CD4-positive, alpha-beta memory T cell (primary cell): ENCODE measurements around the gene IL9R. TPM values are rescaled to one million over a fixed set of nuclear protein-coding genes. Genes with fewer than 3 reads are reported as not detected.

Experiments
- CTCF ChIA-PET: fragments of 350-600 bp; sonication (Branson Sonifier 250); formaldehyde crosslinking; loops from one replicate; lab custom pipeline; 2021; ENCODE audit warnings: inconsistent platforms; ENCODE audit not compliant: partially characterized antibody; lab: Charles Lee
- POLR2A ChIA-PET: fragments of 350-600 bp; sonication (Branson Sonifier 250); formaldehyde crosslinking; loops from one replicate; lab custom pipeline; 2021; ENCODE audit not compliant: partially characterized antibody; lab: Charles Lee
- DNase-seq, 5 donors: peaks; one replicate each; pipeline versions ENCODE4 v3.0.0 to v3.0.0-alpha.2; 2020 to 2022; ENCODE audit warnings: mixed read lengths in 1 of 5
- H3K27ac ChIP-seq: one replicate; pipeline ENCODE4 v1.7.0; 2013; ENCODE audit warnings: low read depth, low read length
- H3K27me3 ChIP-seq: 2 replicates; pipeline ENCODE4 v1.7.0; 2013; ENCODE audit warnings: mild to moderate bottlenecking, low read length, moderate library complexity; ENCODE audit not compliant: insufficient read depth
- H3K36me3 ChIP-seq: 2 replicates; pipeline ENCODE4 v1.7.0; 2013; ENCODE audit warnings: mild to moderate bottlenecking, low read length, moderate library complexity; ENCODE audit not compliant: insufficient read depth
- H3K4me1 ChIP-seq: 2 replicates; pipeline ENCODE4 v1.7.0; 2013; ENCODE audit warnings: mild to moderate bottlenecking, low read length, moderate library complexity; ENCODE audit not compliant: insufficient read depth
- H3K4me3 ChIP-seq, 2 donors: one replicate each; pipeline ENCODE4 v1.7.0; 2013; ENCODE audit warnings: low read length in 2 of 2, mild to moderate bottlenecking in 1 of 2
- H3K9me3 ChIP-seq, 2 donors: one replicate each; pipeline ENCODE4 v1.7.0; 2013; ENCODE audit warnings: low read length in 2 of 2, control low read depth in 1 of 2; ENCODE audit not compliant: control insufficient read depth in 1 of 2
- H3K27ac Mint-ChIP-seq, 7 donors: one replicate each; pipeline ENCODE4 v1.8.0; 2020 to 2021; ENCODE audit warnings: mixed read lengths in 7 of 7, mild to moderate bottlenecking in 6 of 7, inconsistent platforms in 3 of 7, moderate library complexity in 3 of 7
- H3K27me3 Mint-ChIP-seq, 2 donors: one replicate each; pipeline ENCODE4 v1.8.0; 2020 to 2021; ENCODE audit warnings: mixed read lengths in 2 of 2
- H3K36me3 Mint-ChIP-seq, 2 donors: one replicate each; pipeline ENCODE4 v1.8.0; 2020 to 2021; ENCODE audit warnings: mixed read lengths in 2 of 2, inconsistent platforms in 1 of 2, mild to moderate bottlenecking in 1 of 2
- H3K4me1 Mint-ChIP-seq, 4 donors: one replicate each; pipeline ENCODE4 v1.8.0; 2020 to 2021; ENCODE audit warnings: mixed read lengths in 4 of 4, mild to moderate bottlenecking in 1 of 4
- H3K4me3 Mint-ChIP-seq, 8 donors: one replicate each; pipeline ENCODE4 v1.8.0; 2020 to 2021; ENCODE audit warnings: mixed read lengths in 8 of 8, mild to moderate bottlenecking in 7 of 8, moderate library complexity in 6 of 8, inconsistent platforms in 3 of 8
- H3K9me3 Mint-ChIP-seq, 8 donors: one replicate each; pipeline ENCODE4 v1.8.0; 2020 to 2021; ENCODE audit warnings: mixed read lengths in 8 of 8, mild to moderate bottlenecking in 5 of 8, inconsistent platforms in 3 of 8, moderate library complexity in 1 of 8
- intact Hi-C: fragments of 100-400 bp; cut with micrococcal nuclease; formaldehyde crosslinking; loops from one replicate; pipeline ENCODE4 v1.15.1; 2023
- polyA plus RNA-seq, 2 donors: library from polyadenylated mRNA; unstranded; fragments of 300-500 nt; fragmentation: Illumina TruSeq; gene quantifications; one replicate each; pipeline ENCODE4 v1.2.3, GENCODE V29; 2021
- total RNA-seq, 2 experiments: library from RNA; stranded (reverse); gene quantifications; one replicate each; pipeline ENCODE4 v1.2.3, GENCODE V29; 2021

Gene IL9R
- total and polyA plus RNA-seq, 4 experiments from 2014 or later, result 1.4 to 22.9 (median 9.5) TPM

DNA sequence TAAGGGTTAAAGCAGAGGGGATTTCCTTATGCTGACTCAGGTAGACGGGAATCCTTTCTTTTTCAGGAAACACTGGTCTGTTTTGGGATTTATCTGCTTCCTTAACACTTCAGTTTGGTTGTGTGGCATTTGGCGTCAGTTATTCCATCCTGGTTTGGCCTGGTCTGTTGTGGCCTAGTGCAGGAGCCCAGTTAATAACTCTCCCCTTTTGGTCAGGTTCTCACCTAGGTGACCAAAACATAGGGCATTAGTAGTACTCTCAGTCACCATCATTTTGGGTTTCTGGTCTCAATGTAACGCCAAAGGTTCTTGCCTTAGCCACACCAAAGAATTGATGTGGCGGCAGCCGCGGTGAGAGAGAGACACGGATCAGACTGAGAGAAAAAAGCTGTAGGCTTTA lies 39.7 kb upstream of the IL9R start:
- H3K4me1 Mint-ChIP-seq, result peaks cover 0 to 1% (median 0%) of the 10 kb centered on the region in 4 donors
- Histone ChIP-seq H3K4me3 (no peak overlapping the region), H3K27ac (no peak overlapping the region), H3K4me1 (no peaks in the 10 kb centered on the region), H3K36me3 (no peaks in the 10 kb centered on the region), H3K9me3 (no peaks in the 10 kb centered on the region), H3K27me3 (no peaks in the 10 kb centered on the region)
- H3K9me3 Mint-ChIP-seq, result peaks cover 0 to 2% (median 0%) of the 10 kb centered on the region in 8 donors
- H3K36me3 Mint-ChIP-seq, result no peaks in the 10 kb centered on the region
- no peak for DNase-seq
- ChIA-PET POLR2A (no interaction called here), CTCF (no interaction called here)
- no peak overlapping the region for H3K4me3 Mint-ChIP-seq
- intact Hi-C loops, result no loop called here
- no peak overlapping the region for H3K27ac Mint-ChIP-seq
- H3K27me3 Mint-ChIP-seq, result peaks cover 0 to 4% of the 10 kb centered on the region in 2 donors

DNA sequence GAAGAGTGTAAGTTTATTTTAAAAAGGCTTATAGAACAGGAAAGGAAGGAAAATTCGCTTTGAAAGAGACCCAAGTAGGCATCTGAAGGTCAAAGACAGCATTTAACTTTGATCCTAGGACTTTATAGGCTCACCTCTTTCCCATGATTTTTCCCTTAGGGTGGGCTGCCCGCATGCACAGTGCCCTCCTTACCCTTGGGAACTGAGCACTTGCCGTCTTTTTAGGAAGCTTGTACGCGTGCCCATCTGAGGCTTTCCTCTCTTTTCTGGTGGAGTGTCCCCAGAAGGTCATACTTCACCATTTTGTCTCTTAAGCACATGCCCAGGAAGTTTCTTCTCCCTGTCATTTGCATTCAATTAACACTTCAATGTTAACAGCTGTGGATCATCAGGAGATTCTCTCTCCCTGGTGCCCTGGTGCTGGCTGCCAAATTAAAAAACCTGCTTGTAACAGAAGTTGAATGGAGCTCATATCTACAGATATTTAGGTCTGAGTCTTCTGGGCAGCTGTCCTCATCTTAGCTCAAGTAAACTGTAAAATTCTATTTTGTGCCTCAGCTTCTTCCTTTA lies 38.4 kb upstream of the IL9R start:
- Histone ChIP-seq H3K4me3 (no peak overlapping the region), H3K27me3 (no peaks in the 10 kb centered on the region), H3K27ac (no peak overlapping the region), H3K36me3 (no peaks in the 10 kb centered on the region), H3K9me3 (no peaks in the 10 kb centered on the region), H3K4me1 (no peaks in the 10 kb centered on the region)
- no peaks in the 10 kb centered on the region for H3K4me1 Mint-ChIP-seq
- H3K9me3 Mint-ChIP-seq, result peaks cover 4 to 11% (median 7%) of the 10 kb centered on the region in 8 donors
- no peak overlapping the region for H3K27ac Mint-ChIP-seq
- no peak overlapping the region for H3K4me3 Mint-ChIP-seq
- ChIA-PET POLR2A (no interaction called here), CTCF (no interaction called here)
- H3K27me3 Mint-ChIP-seq, result peaks cover 0 to 4% of the 10 kb centered on the region in 2 donors
- intact Hi-C loops, result no loop called here
- H3K36me3 Mint-ChIP-seq, result peaks cover 0 to 4% of the 10 kb centered on the region in 2 donors
- no peak for DNase-seq

DNA sequence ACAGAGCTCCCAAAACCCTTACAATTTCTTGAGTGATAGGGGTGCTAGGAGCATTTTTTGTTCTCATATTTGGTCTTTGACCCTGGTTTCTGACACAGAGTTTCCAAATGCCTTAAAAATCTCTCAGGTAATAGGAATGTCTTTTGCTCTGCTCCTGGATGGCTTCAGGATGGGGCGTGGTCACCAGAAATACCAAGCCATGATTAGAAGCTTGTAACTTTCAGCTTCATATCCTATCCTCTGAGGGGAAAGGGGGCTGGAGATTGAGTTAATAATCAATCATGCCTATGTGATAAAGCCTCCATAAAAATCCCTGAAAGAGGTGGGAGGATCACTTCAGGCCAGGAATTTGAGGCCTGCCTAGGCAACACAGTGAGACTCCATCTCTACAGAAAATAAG lies 34.6 kb upstream of the IL9R start:
- Mint-ChIP-seq H3K27ac (no peak overlapping the region), H3K4me1 (no peaks in the 10 kb centered on the region), H3K9me3 (peaks cover 5 to 25% (median 12%) of the 10 kb centered on the region in 8 donors), H3K4me3 (peak overlapping the region in 1 of 8 donors; percentile 8), H3K27me3 (peaks cover 0 to 4% of the 10 kb centered on the region in 2 donors), H3K36me3 (peaks cover 0 to 4% of the 10 kb centered on the region in 2 donors)
- POLR2A ChIA-PET, result no interaction called here
- Histone ChIP-seq H3K4me1 (no peaks in the 10 kb centered on the region), H3K4me3 (no peak overlapping the region), H3K27me3 (no peaks in the 10 kb centered on the region), H3K9me3 (no peaks in the 10 kb centered on the region), H3K36me3 (no peaks in the 10 kb centered on the region), H3K27ac (no peak overlapping the region)
- CTCF ChIA-PET, result no interaction called here
- intact Hi-C loops, result no loop called here
- DNase-seq, result no peak

DNA sequence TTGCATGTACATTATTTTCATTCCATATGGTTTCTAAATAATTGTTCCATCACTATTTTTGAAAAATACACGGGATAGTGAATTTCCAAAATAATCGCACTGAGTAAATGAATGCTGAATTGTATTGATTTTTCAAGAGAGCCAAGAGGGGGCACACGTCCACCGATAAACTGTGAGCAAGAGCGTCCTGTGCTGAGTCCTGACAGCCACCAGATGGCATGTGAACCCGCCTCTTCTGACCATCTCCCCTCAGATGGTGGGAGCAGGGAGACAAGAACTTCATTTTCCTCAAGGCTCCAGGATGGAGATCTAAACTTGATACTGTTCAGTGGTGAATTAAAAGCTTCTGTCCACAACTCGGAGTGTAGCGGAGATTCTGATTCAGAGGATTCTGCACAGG lies 30.6 kb upstream of the IL9R start:
- no peak overlapping the region for H3K4me3 ChIP-seq
- H3K27ac ChIP-seq, result no peak overlapping the region
- intact Hi-C loops, result no loop called here
- H3K27ac Mint-ChIP-seq, result peak overlapping the region in 1 of 7 donors; percentile 8
- H3K4me3 Mint-ChIP-seq, result no peak overlapping the region
- peaks cover 6 to 21% of the 10 kb centered on the region in 2 donors for H3K27me3 Mint-ChIP-seq
- H3K4me1 ChIP-seq, result no peaks in the 10 kb centered on the region
- ChIA-PET POLR2A (no interaction called here), CTCF (no interaction called here)
- peaks cover 5 to 43% (median 21%) of the 10 kb centered on the region in 8 donors for H3K9me3 Mint-ChIP-seq
- peak; percentile 3 to 40 (median 26) for DNase-seq
- no peaks in the 10 kb centered on the region for H3K36me3 ChIP-seq
- peaks cover 0 to 3% of the 10 kb centered on the region in 2 donors for H3K9me3 ChIP-seq
- H3K27me3 ChIP-seq, result no peaks in the 10 kb centered on the region
- H3K4me1 Mint-ChIP-seq, result peaks cover 0 to 5% (median 0%) of the 10 kb centered on the region in 4 donors
- H3K36me3 Mint-ChIP-seq, result peaks cover 0 to 4% of the 10 kb centered on the region in 2 donors

DNA sequence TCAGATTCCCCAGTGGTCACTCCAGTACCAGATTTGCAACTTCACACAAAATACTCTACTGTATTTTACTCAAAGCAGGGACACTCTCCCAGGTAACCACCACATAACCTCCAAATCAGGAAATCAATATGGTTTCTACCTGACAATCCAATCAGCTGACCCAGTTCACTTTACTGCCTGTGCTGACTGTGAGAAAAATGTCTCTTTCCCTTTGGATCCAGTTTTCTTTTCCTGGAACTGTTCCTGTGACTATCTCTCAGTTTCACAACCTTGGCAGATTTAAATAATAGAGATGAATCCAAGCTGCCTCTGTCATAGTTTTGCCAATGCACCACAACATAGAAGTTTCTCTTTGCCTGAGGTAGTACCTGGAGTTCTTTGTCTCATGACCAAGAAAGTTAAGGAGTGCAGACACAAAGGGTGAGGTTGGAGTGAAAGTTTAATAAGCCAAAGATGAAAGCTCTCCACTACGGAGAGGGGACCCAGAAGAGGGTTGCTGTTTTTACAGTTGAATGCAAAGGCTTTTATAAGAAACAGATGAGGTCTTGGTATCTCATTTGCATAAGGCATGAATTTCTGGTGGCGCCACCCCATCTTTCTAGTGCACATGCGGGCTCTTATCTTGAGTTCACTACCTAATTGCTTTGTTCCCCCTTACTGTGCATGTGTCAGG lies 29.7 kb upstream of the IL9R start:
- ChIA-PET POLR2A (no interaction called here), CTCF (no interaction called here)
- Histone ChIP-seq H3K27ac (no peak overlapping the region), H3K36me3 (no peaks in the 10 kb centered on the region), H3K4me3 (no peak overlapping the region), H3K27me3 (no peaks in the 10 kb centered on the region), H3K4me1 (no peaks in the 10 kb centered on the region), H3K9me3 (peaks cover 0 to 3% of the 10 kb centered on the region in 2 donors)
- H3K9me3 Mint-ChIP-seq, result peaks cover 5 to 43% (median 21%) of the 10 kb centered on the region in 8 donors
- H3K4me3 Mint-ChIP-seq, result no peak overlapping the region
- H3K36me3 Mint-ChIP-seq, result peaks cover 0 to 4% of the 10 kb centered on the region in 2 donors
- DNase-seq, result no peak
- intact Hi-C loops, result no loop called here
- no peak overlapping the region for H3K27ac Mint-ChIP-seq
- H3K4me1 Mint-ChIP-seq, result peaks cover 0 to 5% (median 0%) of the 10 kb centered on the region in 4 donors
- H3K27me3 Mint-ChIP-seq, result peaks cover 5 to 22% of the 10 kb centered on the region in 2 donors

DNA sequence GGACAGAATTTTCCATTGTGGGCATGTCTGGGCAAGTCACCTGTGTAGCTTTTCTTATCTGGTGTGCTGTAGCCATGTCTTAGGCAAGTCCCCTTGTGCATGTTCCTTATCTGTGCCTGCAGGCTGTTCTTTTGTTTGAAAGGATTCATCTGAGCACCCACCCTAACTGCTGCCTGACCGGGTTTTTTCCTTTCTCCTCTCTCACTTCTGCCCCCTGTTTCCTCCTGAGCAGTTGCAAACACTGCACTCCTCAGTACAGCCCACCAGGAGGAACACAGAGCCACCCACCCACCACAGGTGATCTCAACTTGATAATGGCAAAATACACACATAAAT lies 29.2 kb upstream of the IL9R start:
- Mint-ChIP-seq H3K4me3 (no peak overlapping the region), H3K27ac (peak overlapping the region in 1 of 7 donors; percentile 40), H3K27me3 (peaks cover 5 to 22% of the 10 kb centered on the region in 2 donors), H3K36me3 (peaks cover 0 to 4% of the 10 kb centered on the region in 2 donors), H3K4me1 (peaks cover 0 to 5% (median 0%) of the 10 kb centered on the region in 4 donors), H3K9me3 (peaks cover 5 to 40% (median 20%) of the 10 kb centered on the region in 8 donors)
- H3K4me3 ChIP-seq, result no peak overlapping the region
- no peaks in the 10 kb centered on the region for H3K27me3 ChIP-seq
- POLR2A ChIA-PET, result no interaction called here
- H3K9me3 ChIP-seq, result peaks cover 0 to 3% of the 10 kb centered on the region in 2 donors
- H3K36me3 ChIP-seq, result no peaks in the 10 kb centered on the region
- CTCF ChIA-PET, result no interaction called here
- intact Hi-C loops, result no loop called here
- no peak overlapping the region for H3K27ac ChIP-seq
- H3K4me1 ChIP-seq, result no peaks in the 10 kb centered on the region
- no peak for DNase-seq

DNA sequence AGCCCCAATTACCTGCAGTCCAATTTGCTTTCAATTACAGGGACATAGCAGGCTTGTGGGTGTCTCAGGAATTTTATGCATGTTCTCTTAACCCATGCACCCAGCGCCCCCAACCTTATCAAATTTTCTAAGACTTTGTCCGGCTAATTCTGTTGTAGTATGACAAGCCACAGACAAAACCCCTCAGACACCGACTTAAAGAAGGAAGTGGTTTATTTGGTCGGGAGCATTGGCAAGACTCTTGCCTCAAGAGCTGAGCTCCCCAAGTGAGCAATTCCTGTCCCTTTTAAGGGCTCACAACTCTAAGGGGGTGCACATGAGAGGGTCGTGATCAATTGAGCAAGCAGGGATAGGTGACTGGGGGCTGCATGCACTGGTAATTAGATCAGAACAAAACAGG lies 28.7 kb upstream of the IL9R start:
- H3K9me3 Mint-ChIP-seq, result peaks cover 3 to 35% (median 17%) of the 10 kb centered on the region in 8 donors
- POLR2A ChIA-PET, result no interaction called here
- Histone ChIP-seq H3K4me1 (no peaks in the 10 kb centered on the region), H3K4me3 (no peak overlapping the region), H3K36me3 (no peaks in the 10 kb centered on the region), H3K27me3 (no peaks in the 10 kb centered on the region), H3K27ac (no peak overlapping the region), H3K9me3 (peaks cover 0 to 3% of the 10 kb centered on the region in 2 donors)
- peaks cover 0 to 1% of the 10 kb centered on the region in 2 donors for H3K36me3 Mint-ChIP-seq
- intact Hi-C loops, result no loop called here
- no peak overlapping the region for H3K4me3 Mint-ChIP-seq
- peaks cover 0 to 5% (median 0%) of the 10 kb centered on the region in 4 donors for H3K4me1 Mint-ChIP-seq
- CTCF ChIA-PET, result no interaction called here
- no peak overlapping the region for H3K27ac Mint-ChIP-seq
- peaks cover 5 to 22% of the 10 kb centered on the region in 2 donors for H3K27me3 Mint-ChIP-seq
- no peak for DNase-seq
